ENCODE data around the gene DOCK4.

- no peak for TF ChIP-seq CHD4 (IDR thresholded peaks at IDR 0.05; ENCODE audit: borderline replicate concordance)
- TF ChIP-seq CTCF (IDR thresholded peaks at IDR 0.05), result peak; percentile 79
- no peak for TF ChIP-seq POLR2A (IDR thresholded peaks at IDR 0.05; ENCODE audit: low read length)
- TF ChIP-seq RNF2 (IDR thresholded peaks at IDR 0.05; ENCODE audit: borderline replicate concordance, low read depth), result no peak
- no peak for TF ChIP-seq NFE2L2 (conservative IDR thresholded peaks at IDR 0.05; ENCODE audit: low read length)
- TF ChIP-seq RCOR1 (IDR thresholded peaks at IDR 0.05; ENCODE audit: low read depth, low read length), result no peak
- TF ChIP-seq EHF (CRISPR knock-in tag; IDR thresholded peaks at IDR 0.05), result no peak
- no peak for TF ChIP-seq KDM5A (IDR thresholded peaks at IDR 0.05)
- TF ChIP-seq SMC3 (IDR thresholded peaks at IDR 0.05), result peak; percentile 78
- no peak for TF ChIP-seq KDM1A (IDR thresholded peaks at IDR 0.05; ENCODE audit: low read depth)
- TF ChIP-seq REST (IDR thresholded peaks at IDR 0.05), result no peak
- no peak for TF ChIP-seq CBX8 (IDR thresholded peaks at IDR 0.05)
These were observed 442.9 kb downstream of the DOCK4 start for GRCh38 chr7:111763221-111763801.
